Dermis lymphatic vessel endothelial cell (primary cell): Measurements from ENCODE around the gene ATP6V0D1. TPM values are rescaled to one million over a fixed set of nuclear protein-coding genes. Genes with fewer than 3 reads are reported as not detected.

Source experiments
- total RNA-seq: library from RNA; depleted of rRNA; stranded (reverse); fragments of >200 nt; gene quantifications from 2 replicates; pipeline ENCODE4 v1.2.1, GENCODE V29; 2014

The ATP6V0D1 gene
- total RNA-seq, result 84.4 and 95.4 TPM in 2 replicates

GRCh38 chr16:67480833-67481560, at the start of gene ATP6V0D1:
Gene ATP6V0D1, minus strand, starts transcription at chr16:67481157. Its CDS starts 71 bp downstream, at chr16:67481086.

GRCh38 chr16:67528222-67528869, 47.4 kb upstream of the ATP6V0D1 start, which contains the start of gene RIPOR1:
Gene RIPOR1, plus strand, starts transcription at chr16:67528829. Its CDS starts 9,618 bp downstream, at chr16:67538447.

GRCh38 chr16:67483150-67483549, 2.2 kb upstream of the ATP6V0D1 start, which contains the start of gene AGRP:
Gene AGRP, minus strand, starts transcription at chr16:67483547. Its CDS starts 149 bp downstream, at chr16:67483398.

GRCh38 chr16:67430977-67431774, 49.8 kb downstream of the ATP6V0D1 start, which contains the start of gene HSD11B2:
Gene HSD11B2, plus strand, starts transcription at chr16:67431121. Its CDS starts 128 bp downstream, at chr16:67431249.

GRCh38 chr16:67415872-67416793, 64.8 kb downstream of the ATP6V0D1 start, which contains the start of gene ZDHHC1:
Gene ZDHHC1, minus strand, starts transcription at chr16:67416477. Its CDS starts 8,702 bp downstream, at chr16:67407775.

GRCh38 chr16:67393111-67393787, 87.7 kb downstream of the ATP6V0D1 start, which contains the start of gene TPPP3:
Gene TPPP3, minus strand, starts transcription at chr16:67393498. Its CDS starts 2,387 bp downstream, at chr16:67391111.

Other genes with a start within 250 kb of the ATP6V0D1 start
- gene FHOD1, start 233.7 kb downstream of the ATP6V0D1 start, total RNA-seq, result 11.9 and 14.4 TPM in 2 replicates
- gene SLC9A5, start 232.2 kb downstream of the ATP6V0D1 start, total RNA-seq, result 0.33 and 0.34 TPM in 2 replicates
- gene PLEKHG4, start 201.6 kb downstream of the ATP6V0D1 start, total RNA-seq, result 7.5 and 9.8 TPM in 2 replicates
- gene KCTD19, start 154.4 kb downstream of the ATP6V0D1 start, total RNA-seq, result not detected in 2 replicates
- 0.11 TPM in 1 of 2 replicates, not detected in the other for gene LRRC36, start 154.3 kb downstream of the ATP6V0D1 start, total RNA-seq
- 0.09 and 0.11 TPM in 2 replicates for gene TPPP3, start 87.7 kb downstream of the ATP6V0D1 start, total RNA-seq
- 4.2 and 6.0 TPM in 2 replicates for gene ZDHHC1, start 64.7 kb downstream of the ATP6V0D1 start, total RNA-seq
- gene HSD11B2, start 50.0 kb downstream of the ATP6V0D1 start, total RNA-seq, result 0.09 TPM in 1 of 2 replicates, not detected in the other
- not detected in 2 replicates for gene AGRP, start 2.4 kb upstream of the ATP6V0D1 start, total RNA-seq
- gene RIPOR1, start 47.7 kb upstream of the ATP6V0D1 start, total RNA-seq, result 34.5 and 37.4 TPM in 2 replicates
- 20.2 and 30.3 TPM in 2 replicates for gene CTCF, start 81.4 kb upstream of the ATP6V0D1 start, total RNA-seq
- 0.17 and 0.33 TPM in 2 replicates for gene CARMIL2, start 164.0 kb upstream of the ATP6V0D1 start, total RNA-seq
- gene ACD, start 179.1 kb upstream of the ATP6V0D1 start, total RNA-seq, result 7.2 and 10.4 TPM in 2 replicates
- 1.5 and 2.8 TPM in 2 replicates for gene PARD6A, start 179.8 kb upstream of the ATP6V0D1 start, total RNA-seq
- gene ENKD1, start 185.6 kb upstream of the ATP6V0D1 start, total RNA-seq, result 10.7 and 11.7 TPM in 2 replicates
- gene C16orf86, start 185.7 kb upstream of the ATP6V0D1 start, total RNA-seq, result 3.3 and 3.8 TPM in 2 replicates
- 63.6 and 72.4 TPM in 2 replicates for gene GFOD2, start 238.2 kb upstream of the ATP6V0D1 start, total RNA-seq